Neural progenitor cell (in vitro differentiated cells): ENCODE data around the gene GABRR1. TPM values are rescaled to one million over a fixed set of nuclear protein-coding genes. Genes with fewer than 3 reads are reported as not detected.

Experiments used
- DNase-seq: peaks from one replicate; pipeline ENCODE4 v3.0.0-alpha.2; 2016; ENCODE audit warnings: low spot score
- H2AFZ ChIP-seq: fragments of 200-600 bp; sonication (generic); replicated peaks from 2 replicates; pipeline ENCODE4 v1.6.1; 2016; ENCODE audit warnings: antibody characterized with exemption
- H3F3A ChIP-seq: fragments of 200-600 bp; sonication (generic); 2 replicates; pipeline ENCODE4 v1.6.1; 2016; ENCODE audit warnings: antibody characterized with exemption, low read depth
- H3K27ac ChIP-seq: fragments of 200-600 bp; sonication (generic); 2 replicates; pipeline ENCODE4 v1.5.1; 2016; ENCODE audit warnings: mild to moderate bottlenecking
- H3K27me3 ChIP-seq: fragments of 200-600 bp; sonication (generic); 2 replicates; pipeline ENCODE4 v1.6.1; 2016; ENCODE audit warnings: mild to moderate bottlenecking, moderate library complexity
- H3K36me3 ChIP-seq: fragments of 200-600 bp; sonication (generic); 2 replicates; pipeline ENCODE4 v1.5.1; 2016
- H3K4me1 ChIP-seq: fragments of 200-600 bp; sonication (generic); 2 replicates; pipeline ENCODE4 v1.6.1; 2016; ENCODE audit warnings: mixed run types
- H3K4me2 ChIP-seq: fragments of 200-600 bp; sonication (generic); 2 replicates; pipeline ENCODE4 v1.6.1; 2016
- H3K4me3 ChIP-seq: fragments of 200-600 bp; sonication (generic); 2 replicates; pipeline ENCODE4 v1.5.1; 2016
- H3K79me2 ChIP-seq: fragments of 200-600 bp; sonication (generic); 2 replicates; pipeline ENCODE4 v1.6.1; 2016; ENCODE audit warnings: low read depth
- H3K9ac ChIP-seq: fragments of 200-600 bp; sonication (generic); 2 replicates; pipeline ENCODE4 v1.6.1; 2016
- H3K9me3 ChIP-seq: fragments of 200-600 bp; sonication (generic); 2 replicates; pipeline ENCODE4 v1.5.1; 2016; ENCODE audit warnings: low read depth
- H4K20me1 ChIP-seq: fragments of 200-600 bp; sonication (generic); 2 replicates; pipeline ENCODE4 v1.6.1; 2016; ENCODE audit warnings: low read depth
- H3K27ac Mint-ChIP-seq: 3 replicates; pipeline ENCODE4 v1.8.0; 2021; ENCODE audit warnings: mixed read lengths
- H3K27me3 Mint-ChIP-seq: 2 replicates; pipeline ENCODE4 v1.8.0; 2022; ENCODE audit warnings: low read depth, mild to moderate bottlenecking, inconsistent platforms, moderate library complexity, mixed read lengths; ENCODE audit not compliant: insufficient read depth
- H3K36me3 Mint-ChIP-seq: 3 replicates; pipeline ENCODE4 v1.8.0; 2021; ENCODE audit warnings: mixed read lengths
- H3K4me1 Mint-ChIP-seq: 3 replicates; pipeline ENCODE4 v1.8.0; 2021; ENCODE audit warnings: mixed read lengths
- H3K4me3 Mint-ChIP-seq: 3 replicates; pipeline ENCODE4 v1.8.0; 2021; ENCODE audit warnings: mild to moderate bottlenecking, moderate library complexity, mixed read lengths
- H3K9me3 Mint-ChIP-seq: 3 replicates; pipeline ENCODE4 v1.8.0; 2020; ENCODE audit warnings: mixed read lengths
- EZH2 ChIP-seq: fragments of 200-600 bp; sonication (generic); IDR thresholded peaks from 2 replicates; pipeline ENCODE4 v1.6.1; 2017; ENCODE audit warnings: antibody characterized with exemption, mild to moderate bottlenecking, moderate library complexity
- EZH2phosphoT487 ChIP-seq: fragments of 200-600 bp; sonication (generic); IDR thresholded peaks from 2 replicates; pipeline ENCODE4 v1.6.1; 2017; ENCODE audit warnings: antibody characterized with exemption
- total RNA-seq: library from RNA; depleted of rRNA; stranded (reverse); fragments of >200 nt; gene quantifications from 2 replicates; pipeline ENCODE4 v1.2.3, GENCODE V29; 2015; ENCODE audit warnings: low replicate concordance
- TF ChIP-seq, protein P1 (sequence below): fragments of 200-600 bp; sonication (generic); IDR thresholded peaks from 2 replicates; pipeline ENCODE4 v1.5.1; 2017; ENCODE audit warnings: antibody characterized with exemption, mild to moderate bottlenecking

Gene GABRR1
- total RNA-seq, 1 donor from 2014 or later: not detected

DNA sequence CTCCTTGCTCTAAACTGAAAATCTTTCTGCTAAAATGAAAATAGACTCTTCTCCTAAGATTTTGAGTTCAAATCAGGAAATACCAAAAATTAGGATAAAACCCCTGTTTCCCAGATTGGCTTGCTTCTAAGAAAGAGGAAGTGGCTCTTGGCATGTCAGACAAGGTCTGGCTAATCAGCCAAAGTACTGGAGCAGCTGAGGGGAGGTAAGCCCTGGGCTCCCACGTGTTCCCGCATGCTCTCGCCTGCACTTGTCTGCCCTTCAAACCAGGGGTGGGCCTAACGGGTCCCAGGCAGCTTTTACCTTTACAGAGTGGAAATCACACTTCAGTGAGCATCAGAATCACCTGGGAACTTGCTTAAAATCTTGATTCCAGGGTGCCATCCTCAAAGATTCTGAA is 43.2 kb upstream of the GABRR1 start:
- H3K27me3 Mint-ChIP-seq: no peaks in the 10 kb centered on the region
- no peaks in the 10 kb centered on the region for H3K9me3 ChIP-seq
- H3K9me3 Mint-ChIP-seq: peaks cover 2% of the 10 kb centered on the region
- no peaks in the 10 kb centered on the region for H3K36me3 Mint-ChIP-seq
- H3K4me2 ChIP-seq: no peak overlapping the region
- TF ChIP-seq EZH2phosphoT487 (no peak), EZH2 (no peak)
- TF ChIP-seq, protein P1, sequence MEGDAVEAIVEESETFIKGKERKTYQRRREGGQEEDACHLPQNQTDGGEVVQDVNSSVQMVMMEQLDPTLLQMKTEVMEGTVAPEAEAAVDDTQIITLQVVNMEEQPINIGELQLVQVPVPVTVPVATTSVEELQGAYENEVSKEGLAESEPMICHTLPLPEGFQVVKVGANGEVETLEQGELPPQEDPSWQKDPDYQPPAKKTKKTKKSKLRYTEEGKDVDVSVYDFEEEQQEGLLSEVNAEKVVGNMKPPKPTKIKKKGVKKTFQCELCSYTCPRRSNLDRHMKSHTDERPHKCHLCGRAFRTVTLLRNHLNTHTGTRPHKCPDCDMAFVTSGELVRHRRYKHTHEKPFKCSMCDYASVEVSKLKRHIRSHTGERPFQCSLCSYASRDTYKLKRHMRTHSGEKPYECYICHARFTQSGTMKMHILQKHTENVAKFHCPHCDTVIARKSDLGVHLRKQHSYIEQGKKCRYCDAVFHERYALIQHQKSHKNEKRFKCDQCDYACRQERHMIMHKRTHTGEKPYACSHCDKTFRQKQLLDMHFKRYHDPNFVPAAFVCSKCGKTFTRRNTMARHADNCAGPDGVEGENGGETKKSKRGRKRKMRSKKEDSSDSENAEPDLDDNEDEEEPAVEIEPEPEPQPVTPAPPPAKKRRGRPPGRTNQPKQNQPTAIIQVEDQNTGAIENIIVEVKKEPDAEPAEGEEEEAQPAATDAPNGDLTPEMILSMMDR: no peak
- H3K27ac ChIP-seq: no peak overlapping the region
- H3K9ac ChIP-seq: no peak overlapping the region
- H3K27me3 ChIP-seq: no peaks in the 10 kb centered on the region
- H3K4me1 Mint-ChIP-seq: peaks cover 3% of the 10 kb centered on the region
- no peak overlapping the region for H3K4me3 Mint-ChIP-seq
- no peak for DNase-seq
- H2AFZ ChIP-seq: no peak overlapping the region
- no peaks in the 10 kb centered on the region for H3F3A ChIP-seq
- H4K20me1 ChIP-seq: no peaks in the 10 kb centered on the region
- H3K4me3 ChIP-seq: no peak overlapping the region
- no peaks in the 10 kb centered on the region for H3K36me3 ChIP-seq
- no peak overlapping the region for H3K27ac Mint-ChIP-seq
- H3K79me2 ChIP-seq: no peaks in the 10 kb centered on the region
- no peaks in the 10 kb centered on the region for H3K4me1 ChIP-seq

DNA sequence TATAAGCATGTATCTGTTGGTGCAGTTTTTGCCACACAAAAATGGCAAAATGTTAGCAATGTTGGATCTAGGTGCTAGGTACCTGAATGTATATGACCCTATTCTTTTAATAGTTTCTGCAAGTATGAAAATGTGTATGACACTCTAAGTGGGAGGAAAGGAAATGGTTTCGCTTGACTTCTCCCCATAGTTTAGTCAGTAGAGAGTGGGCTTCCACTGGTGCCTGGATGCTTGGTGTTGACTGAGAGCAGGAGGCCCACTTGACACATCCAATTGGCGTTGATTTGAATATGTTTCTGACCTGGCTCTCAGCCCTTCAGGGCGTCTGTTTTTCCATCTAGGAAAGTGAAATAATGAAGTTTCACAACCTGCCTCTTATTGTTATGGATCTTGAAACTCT is 41.8 kb upstream of the GABRR1 start:
- no peak overlapping the region for H2AFZ ChIP-seq
- DNase-seq: no peak
- no peaks in the 10 kb centered on the region for H3F3A ChIP-seq
- H3K36me3 ChIP-seq: no peaks in the 10 kb centered on the region
- no peaks in the 10 kb centered on the region for H4K20me1 ChIP-seq
- Mint-ChIP-seq H3K27me3 (no peaks in the 10 kb centered on the region), H3K4me3 (no peak overlapping the region), H3K27ac (no peak overlapping the region), H3K4me1 (peaks cover 3% of the 10 kb centered on the region), H3K36me3 (no peaks in the 10 kb centered on the region), H3K9me3 (peaks cover 2% of the 10 kb centered on the region)
- no peaks in the 10 kb centered on the region for H3K27me3 ChIP-seq
- H3K4me3 ChIP-seq: no peak overlapping the region
- no peaks in the 10 kb centered on the region for H3K9me3 ChIP-seq
- no peaks in the 10 kb centered on the region for H3K4me1 ChIP-seq
- no peak overlapping the region for H3K4me2 ChIP-seq
- no peak overlapping the region for H3K27ac ChIP-seq
- TF ChIP-seq, protein P1: no peak
- TF ChIP-seq EZH2phosphoT487 (no peak), EZH2 (no peak)
- no peak overlapping the region for H3K9ac ChIP-seq
- H3K79me2 ChIP-seq: no peaks in the 10 kb centered on the region

DNA sequence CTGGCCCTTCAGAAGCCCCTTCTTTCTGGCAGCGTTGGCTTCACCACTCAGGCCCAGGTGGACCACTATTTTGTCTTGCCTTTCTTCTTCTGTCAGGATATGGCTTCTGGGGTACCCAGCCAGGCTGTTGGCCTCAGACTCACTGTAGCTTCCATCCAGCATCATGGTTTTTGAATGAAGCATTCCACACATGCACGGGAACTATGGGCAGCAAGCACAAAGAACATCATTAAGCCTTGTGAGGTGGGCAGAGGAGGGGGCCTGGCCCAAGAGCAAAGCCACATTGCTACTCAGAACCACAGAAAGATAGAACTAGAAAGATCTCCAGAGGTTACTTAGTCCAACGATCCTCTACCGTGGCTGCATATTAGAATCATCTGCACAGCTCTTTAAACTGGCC is 40.6 kb upstream of the GABRR1 start:
- no peak overlapping the region for H3K4me3 Mint-ChIP-seq
- H3K4me3 ChIP-seq: no peak overlapping the region
- no peaks in the 10 kb centered on the region for H3K79me2 ChIP-seq
- no peak overlapping the region for H3K27ac ChIP-seq
- no peaks in the 10 kb centered on the region for H3K27me3 ChIP-seq
- no peak overlapping the region for H2AFZ ChIP-seq
- H3F3A ChIP-seq: no peaks in the 10 kb centered on the region
- H3K9ac ChIP-seq: no peak overlapping the region
- H3K27me3 Mint-ChIP-seq: no peaks in the 10 kb centered on the region
- H3K27ac Mint-ChIP-seq: no peak overlapping the region
- peaks cover 2% of the 10 kb centered on the region for H3K9me3 Mint-ChIP-seq
- TF ChIP-seq, protein P1: no peak
- TF ChIP-seq EZH2phosphoT487: no peak
- no peak for TF ChIP-seq EZH2
- DNase-seq: no peak
- H3K4me1 ChIP-seq: no peaks in the 10 kb centered on the region
- H3K9me3 ChIP-seq: no peaks in the 10 kb centered on the region
- H4K20me1 ChIP-seq: no peaks in the 10 kb centered on the region
- H3K4me2 ChIP-seq: no peak overlapping the region
- H3K36me3 ChIP-seq: no peaks in the 10 kb centered on the region
- no peaks in the 10 kb centered on the region for H3K36me3 Mint-ChIP-seq
- H3K4me1 Mint-ChIP-seq: peaks cover 3% of the 10 kb centered on the region
